HG03095 (cell line): ENCODE results near the gene BRD3.

ENCODE experiments used
- ATAC-seq: cut with Tn5 transposase; IDR thresholded peaks from one replicate; pipeline ENCODE4 v1.9.1; 2021; ENCODE audit warnings: moderate library complexity; ENCODE audit not compliant: unreplicated experiment

BRD3 gene

GRCh38 chr9:134055981-134056461 lies 11.8 kb downstream of the BRD3 start:
- no peak for ATAC-seq

DNA sequence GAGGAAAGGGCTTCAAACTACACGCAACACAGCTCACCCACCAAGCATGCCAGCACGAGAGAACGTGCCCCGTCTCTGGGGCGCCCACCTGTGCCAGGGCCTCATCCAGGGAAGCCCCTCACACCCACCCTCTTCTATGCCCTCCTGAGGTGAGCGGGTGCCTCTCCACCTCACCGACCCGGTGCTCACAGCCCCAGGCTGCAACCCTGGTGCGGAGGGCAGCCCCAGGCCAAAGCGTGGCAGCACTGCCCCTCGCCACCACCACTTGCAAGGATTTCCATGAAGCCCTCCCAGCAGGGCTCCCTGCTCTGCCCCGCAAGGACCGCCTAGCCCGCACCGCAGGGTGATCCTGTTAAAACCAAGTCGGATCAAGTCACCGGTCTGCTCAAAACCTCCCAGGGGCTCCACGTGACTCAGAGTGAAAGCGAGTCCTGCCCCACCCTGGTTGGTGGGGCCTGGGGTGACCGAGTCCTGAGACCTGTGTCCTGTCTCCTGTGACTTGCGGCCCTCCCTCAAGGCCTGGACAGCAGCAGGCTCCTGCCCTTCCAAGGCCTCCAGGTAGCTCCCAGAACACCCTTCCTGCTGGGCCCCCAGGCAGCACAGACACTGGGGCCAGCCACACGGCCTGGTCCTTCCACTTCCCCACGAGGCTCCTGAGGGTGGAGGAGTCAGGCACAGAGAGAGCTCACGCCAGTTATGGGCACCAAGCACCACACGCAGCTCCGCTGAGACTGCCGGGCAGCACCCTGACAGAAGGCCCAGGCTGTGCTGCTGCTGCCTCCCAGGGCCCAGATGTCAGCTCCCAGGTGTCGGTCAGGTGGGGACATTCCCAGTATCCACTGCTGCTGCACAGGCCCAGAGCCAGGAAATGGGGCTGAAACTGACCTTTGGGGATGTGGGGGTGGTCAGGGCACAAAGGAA lies 12.7 kb downstream of the BRD3 start:
- no peak for ATAC-seq

- no peak for ATAC-seq
Observed at GRCh38 chr9:134053941-134054761, 13.7 kb downstream of the BRD3 start.

DNA sequence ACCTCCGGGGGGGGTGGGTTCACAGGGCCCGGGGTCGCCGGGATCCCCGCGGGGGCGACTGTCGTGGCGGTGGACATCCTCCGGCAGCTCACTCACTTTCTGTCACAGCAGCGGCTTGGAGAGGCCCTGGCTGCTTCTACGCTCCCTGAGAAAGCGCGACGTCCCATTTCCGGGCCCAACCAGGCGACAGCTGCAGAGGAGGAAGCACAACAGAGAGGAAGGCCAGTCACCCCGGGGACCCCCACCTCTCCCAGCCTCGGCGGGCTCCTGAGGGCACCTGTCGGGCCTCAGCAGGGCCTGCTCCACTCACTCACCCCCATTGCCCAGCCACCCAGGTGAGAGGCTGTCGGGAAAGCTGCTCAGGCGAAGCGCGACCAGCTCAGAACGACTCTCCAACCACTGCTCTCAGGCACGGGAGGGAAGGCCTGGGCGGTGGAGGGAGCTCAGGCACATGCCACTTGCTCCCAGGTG lies 14.4 kb downstream of the BRD3 start:
- no peak for ATAC-seq

DNA sequence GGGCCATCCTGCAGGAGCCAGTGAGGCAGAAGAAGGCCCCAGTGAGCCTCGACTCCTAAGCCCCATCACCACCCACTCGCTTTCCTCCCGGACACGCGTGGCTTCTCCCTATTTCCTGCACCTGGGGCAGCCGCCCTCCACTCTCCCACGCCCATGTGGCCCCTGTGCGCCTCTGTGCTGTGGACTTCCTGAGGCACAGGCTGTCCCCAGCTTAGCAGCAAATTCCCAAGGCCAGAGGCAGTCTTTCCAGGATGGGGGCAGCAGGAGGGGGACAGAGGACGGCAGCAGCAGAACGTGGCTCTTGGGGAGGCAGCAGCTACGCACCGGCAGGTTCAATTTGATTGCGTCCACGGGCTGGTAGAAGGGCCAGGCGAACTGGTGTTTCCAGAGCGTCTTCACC lies 14.9 kb downstream of the BRD3 start:
- no peak for ATAC-seq

- no peak for ATAC-seq
Observed at GRCh38 chr9:134052491-134052890, 15.3 kb downstream of the BRD3 start.

- no peak for ATAC-seq
Observed at GRCh38 chr9:134051319-134051718, 16.5 kb downstream of the BRD3 start.

DNA sequence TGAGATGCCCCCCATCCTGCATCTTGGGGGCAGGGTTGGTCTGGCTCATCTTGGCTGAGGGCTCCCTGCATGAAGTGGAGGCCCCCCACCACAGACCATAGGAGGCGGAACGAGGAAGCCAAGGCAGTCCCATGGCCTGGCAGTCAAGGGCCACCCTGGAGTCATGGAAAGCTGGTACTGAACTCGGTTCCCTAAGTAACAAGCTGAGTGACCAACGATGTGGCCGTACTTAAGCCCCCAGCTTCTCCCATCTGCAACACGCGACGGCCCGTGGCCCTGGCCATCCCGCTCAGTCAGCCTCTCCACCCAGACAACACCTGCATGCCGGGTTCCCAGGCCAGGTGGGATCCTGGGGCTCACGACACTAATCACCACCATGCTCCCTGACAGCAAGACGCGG lies 17.1 kb downstream of the BRD3 start:
- ATAC-seq = no peak

- ATAC-seq = no peak
Observed at GRCh38 chr9:134049772-134050588, 17.8 kb downstream of the BRD3 start.

- no peak for ATAC-seq
Observed at GRCh38 chr9:134049236-134049635, 18.6 kb downstream of the BRD3 start.

DNA sequence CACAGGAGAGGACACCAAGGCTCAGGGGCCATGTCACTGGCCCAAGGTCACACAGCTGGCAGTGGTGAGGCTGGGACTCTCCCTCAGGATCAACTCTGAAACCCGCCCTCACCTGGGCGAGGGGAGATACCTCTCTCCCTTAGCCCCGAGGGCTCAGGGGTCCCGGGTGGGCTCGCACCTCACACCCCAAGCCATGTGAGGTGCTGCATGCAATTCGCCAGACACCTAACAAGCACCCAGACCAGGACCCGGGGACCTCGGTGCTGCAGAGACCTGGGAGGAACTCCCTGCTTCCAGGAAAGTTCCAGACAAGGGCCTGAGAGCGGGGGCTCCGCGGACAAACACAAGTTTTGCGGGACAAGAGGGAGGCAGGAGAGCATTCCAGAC lies 19.3 kb downstream of the BRD3 start:
- no peak for ATAC-seq

GRCh38 chr9:134047868-134048581 lies 19.8 kb downstream of the BRD3 start:
- ATAC-seq = no peak

DNA sequence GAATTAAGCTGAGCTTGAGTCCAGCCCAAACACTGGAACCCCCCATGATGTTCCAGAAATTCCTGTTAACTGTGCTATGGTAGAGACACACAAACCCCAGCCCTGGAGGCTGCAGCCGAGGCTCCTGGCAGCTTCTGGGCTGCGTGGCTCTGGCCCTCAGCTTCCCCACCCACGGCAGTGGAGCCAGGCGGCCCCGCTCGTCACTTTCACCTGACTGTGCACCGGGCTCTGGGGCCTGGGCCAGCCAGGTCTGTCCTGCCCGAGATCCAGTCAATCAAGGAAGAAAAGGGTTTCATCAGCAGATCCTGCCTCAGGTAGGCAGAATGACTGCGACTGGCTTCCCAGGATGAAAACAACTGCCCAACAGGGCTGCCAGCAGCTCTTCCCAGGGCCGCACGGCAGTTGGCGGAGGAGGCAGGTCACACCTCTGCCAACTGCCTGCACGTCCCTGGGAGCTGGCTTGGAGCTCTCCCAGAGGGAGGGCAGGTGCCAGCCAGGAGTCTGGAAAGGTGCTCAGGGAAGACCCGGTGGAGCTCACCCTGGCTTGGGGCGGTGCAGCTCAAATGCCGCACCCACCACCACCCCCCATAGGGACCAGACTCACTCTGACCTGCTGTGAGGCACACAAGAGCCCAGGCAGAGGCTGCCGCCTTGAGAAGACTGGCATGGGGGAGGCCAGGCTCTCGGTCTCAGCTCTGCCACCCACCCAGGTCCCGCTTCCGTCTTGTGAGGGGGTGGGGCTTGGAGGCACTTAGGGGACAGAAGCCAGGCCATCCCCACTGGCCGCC lies 20.7 kb downstream of the BRD3 start:
- no peak for ATAC-seq

DNA sequence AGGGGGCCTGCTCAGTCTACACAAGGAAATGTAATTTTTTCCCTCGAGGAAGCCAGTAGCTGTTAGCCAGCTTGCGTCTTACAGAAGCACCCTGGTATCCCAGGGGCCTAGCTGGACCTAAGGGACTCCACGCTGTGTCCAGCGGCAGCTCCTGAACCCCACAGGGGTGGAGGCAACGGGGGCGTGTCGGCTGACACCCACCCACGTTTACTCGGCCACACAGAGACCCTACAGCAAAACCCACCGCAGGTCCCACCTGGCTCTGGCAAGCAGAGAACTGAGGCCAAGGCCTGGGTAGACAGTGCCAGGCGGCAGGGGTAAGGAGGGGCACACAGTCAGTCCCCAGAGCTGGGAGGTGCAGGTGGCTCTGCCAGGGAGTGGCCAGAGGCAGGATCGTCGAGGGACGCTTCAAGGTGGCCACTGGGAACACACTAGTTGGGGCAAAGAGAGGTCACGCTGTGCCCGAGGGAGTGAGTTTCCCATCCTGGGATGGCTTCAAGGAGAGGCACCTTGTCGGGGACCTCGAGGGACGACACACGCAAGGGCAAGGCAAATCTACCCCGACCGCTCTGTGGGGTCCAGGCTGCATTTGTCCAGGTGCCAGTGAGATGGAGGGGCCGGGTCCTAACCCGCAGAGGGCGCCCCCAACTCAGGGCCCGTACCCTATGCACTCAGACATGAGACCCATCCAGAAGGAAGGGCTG lies 21.8 kb downstream of the BRD3 start:
- no peak for ATAC-seq

DNA sequence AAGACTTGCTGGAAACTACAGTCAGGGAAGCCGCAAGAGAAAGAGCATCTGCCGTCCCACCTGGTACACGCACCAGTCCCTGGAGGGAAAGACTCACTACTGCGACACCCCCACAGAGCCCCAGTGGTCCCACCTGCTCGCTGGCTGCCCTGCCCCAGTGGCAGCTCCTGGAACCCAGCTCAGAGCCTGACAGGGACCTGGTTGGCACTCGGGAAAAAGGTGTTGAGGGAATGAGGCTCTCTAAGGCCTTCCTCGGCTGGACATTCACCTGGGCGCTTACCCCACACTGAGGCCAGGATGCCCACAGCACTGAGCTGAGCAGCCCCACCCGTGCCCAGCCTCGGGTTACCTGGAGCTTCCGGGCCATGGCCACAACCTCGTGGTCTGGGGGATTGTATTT lies 22.9 kb downstream of the BRD3 start:
- ATAC-seq = no peak

GRCh38 chr9:134043531-134043988 lies 24.3 kb downstream of the BRD3 start:
- no peak for ATAC-seq

- ATAC-seq = no peak
Observed at GRCh38 chr9:134041649-134041962, 26.2 kb downstream of the BRD3 start.

GRCh38 chr9:134040781-134041648 lies 26.8 kb downstream of the BRD3 start:
- no peak for ATAC-seq
